ENCODE data around the gene HDAC5.
"Not testable (repeated sequence)": the region's sequence is repeated elsewhere in the genome, so short reads cannot be mapped to it uniquely, and the experiment has no call there.

HDAC5 gene

DNA sequence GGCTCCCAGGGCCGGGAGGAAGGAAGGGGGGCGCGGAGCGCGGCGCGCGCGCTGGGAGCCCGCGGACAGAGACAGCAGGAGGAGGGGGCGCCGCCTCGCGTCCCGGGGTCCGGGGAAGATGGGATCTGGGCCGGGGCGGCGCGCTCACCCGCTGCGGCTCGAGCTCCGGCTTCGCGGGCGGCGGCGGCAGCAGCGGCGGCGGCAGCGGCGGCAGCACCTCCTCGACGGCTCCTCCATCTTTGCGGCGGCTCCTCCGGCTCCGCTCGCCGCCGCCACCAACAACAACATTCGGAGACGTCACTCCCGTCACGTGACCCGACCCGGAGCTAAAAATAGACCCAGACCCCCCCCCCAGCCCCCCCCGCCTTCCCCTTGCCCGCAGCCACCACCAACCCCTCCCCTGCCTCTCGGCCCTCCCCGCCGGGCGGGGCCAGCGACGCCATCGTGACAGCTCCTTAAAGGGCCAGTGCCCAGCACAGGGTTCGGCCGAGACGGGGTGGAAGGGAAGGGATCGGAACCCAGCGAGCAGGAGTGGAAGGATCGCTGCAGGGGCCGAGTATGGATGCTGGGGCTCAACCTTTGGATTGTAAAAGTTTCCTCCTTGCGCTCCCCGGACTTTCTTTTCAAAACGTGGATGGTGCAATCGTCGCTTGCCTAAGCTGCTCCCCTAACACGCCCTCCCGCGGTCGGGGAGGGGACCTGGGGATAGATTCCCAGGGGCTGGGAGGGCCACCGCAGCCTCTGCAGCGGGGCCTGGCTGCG is at the start of gene HDAC5:
Gene HDAC5, minus strand, starts transcription at position 286 of the 762 bp plus-strand sequence. CDS start 6,126 bp downstream, outside the sequence.
- FAIRE-seq: no peak

DNA sequence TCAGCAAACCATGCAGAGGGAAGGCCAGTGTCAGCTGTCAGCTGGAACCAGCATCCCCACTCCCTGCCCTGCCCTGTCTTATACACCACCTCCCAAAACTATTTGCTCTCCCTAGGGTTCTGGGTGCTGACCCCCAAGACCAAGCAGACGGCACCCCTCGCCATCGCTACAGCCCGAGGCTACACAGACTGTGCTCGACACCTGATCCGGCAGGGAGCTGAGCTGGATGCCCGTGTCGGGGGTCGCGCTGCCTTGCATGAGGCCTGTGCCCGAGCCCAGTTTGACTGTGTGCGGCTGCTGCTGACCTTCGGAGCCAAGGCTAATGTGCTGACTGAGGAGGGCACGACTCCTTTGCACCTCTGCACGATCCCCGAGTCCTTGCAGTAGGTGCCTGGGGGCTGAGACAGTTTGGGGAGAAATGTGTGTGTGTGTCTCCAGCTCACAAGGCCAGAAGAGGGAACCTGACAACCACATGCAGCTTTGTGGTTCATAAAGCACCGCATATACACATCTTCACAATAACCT is 48.6 kb upstream of the HDAC5 start:
- FAIRE-seq: no peak

DNA sequence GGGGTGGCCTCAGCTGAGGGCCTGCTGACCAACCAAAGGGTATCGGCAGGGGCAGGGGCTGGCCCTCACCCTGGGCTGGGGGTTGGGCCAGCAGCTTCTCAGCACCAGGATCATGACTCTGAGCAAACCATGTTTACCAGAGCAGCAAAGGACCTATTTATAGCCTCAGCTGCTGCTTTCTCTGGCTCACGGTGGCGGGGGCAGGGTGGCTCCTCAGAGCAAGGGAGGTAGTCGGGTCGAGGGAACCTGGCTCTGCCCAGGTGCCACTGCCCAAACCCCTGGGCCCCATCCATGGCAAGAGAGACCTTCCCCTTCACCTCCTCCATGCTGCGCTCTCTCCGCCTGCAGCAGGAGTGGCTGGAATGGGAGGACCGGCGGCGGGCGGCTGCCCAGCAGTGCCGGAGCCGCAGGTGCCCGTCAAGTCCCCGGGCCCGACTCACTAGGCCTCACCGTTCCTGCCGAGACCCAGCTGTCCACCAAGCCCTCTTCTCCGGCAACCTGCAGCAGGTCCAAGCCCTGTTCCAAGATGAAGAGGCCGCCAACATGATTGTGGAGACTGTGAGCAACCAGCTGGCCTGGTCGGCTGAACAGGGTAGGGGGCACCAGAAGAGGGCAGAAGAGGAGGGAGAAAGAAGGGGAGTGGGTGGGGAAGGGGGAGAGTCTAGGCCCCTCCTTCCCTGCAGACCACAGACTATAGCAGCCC is 47.2 kb upstream of the HDAC5 start, which contains the start of gene ASB16:
Gene ASB16, plus strand, starts transcription at position 206 of the 703 bp plus-strand sequence. Its CDS starts 86 bp downstream, at position 292.
- FAIRE-seq: no peak

DNA sequence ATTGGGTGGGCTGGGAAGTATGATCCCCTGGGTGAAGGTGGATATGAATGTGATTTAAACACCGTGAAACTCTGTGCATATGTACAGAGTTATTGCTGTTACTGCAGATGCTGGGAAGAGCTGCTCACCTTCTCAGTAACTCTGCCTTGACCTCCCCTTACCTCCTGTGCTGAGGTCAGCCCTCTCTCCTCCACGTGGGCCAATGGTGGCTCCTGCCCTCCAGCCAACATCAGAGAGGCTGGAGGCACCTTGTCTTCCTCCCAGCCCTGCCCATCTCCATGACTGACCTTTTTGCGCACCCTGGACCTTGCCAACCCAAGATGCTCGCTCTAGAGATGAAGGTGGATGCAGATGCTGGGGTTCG is 46.7 kb upstream of the HDAC5 start:
- FAIRE-seq: no peak

DNA sequence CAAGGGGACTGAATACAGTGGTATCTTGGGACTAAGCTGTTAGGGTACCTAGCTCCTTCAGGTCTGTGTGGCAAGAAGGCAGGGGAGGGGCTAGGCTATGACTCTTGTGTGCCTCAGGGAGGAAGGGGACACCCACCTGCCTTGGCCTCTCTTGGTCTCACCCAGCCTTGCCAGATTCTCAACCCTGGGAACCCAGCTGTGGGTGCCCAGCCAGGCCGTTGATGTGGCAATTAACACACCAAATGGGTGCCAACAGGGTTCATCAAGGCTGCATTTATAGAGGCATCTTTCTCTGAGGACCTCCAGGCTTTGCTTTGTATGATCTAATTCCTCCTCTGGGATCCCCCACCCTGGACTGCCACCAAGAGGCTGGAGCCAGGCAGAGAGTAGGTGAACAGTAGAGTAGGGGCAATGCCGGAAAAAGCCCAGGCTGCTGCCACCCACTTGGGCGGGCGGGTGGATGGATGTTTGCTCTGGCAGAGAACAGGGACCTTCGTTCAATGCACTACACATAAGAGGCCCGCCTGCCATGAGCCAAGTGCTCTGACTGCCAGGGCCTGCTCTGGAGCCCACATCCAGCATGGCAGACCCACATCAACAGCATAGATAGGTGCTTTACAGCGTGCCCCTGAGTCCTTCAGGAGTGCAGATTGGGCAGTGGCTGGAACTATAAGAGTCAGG is 43.9 kb upstream of the HDAC5 start:
- FAIRE-seq: no peak

DNA sequence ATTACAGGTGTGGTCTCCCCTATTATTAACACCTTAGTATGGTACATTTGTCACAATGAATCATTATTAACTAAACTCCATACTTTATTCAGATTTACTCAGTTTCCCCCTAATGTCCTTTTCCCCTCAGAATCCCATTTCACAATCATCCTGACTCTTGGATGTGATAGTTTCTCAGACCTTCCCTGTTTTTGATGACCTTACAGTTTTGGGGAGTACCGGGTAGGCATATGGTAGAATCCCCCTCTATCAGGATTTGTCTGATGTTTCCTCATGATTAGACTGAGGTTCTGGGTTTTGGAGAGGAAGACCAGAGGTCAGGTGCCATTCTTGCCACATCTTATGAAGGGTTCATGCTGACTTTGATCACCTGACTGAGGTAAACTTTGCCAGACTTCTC is 41.0 kb upstream of the HDAC5 start:
- no peak for FAIRE-seq

DNA sequence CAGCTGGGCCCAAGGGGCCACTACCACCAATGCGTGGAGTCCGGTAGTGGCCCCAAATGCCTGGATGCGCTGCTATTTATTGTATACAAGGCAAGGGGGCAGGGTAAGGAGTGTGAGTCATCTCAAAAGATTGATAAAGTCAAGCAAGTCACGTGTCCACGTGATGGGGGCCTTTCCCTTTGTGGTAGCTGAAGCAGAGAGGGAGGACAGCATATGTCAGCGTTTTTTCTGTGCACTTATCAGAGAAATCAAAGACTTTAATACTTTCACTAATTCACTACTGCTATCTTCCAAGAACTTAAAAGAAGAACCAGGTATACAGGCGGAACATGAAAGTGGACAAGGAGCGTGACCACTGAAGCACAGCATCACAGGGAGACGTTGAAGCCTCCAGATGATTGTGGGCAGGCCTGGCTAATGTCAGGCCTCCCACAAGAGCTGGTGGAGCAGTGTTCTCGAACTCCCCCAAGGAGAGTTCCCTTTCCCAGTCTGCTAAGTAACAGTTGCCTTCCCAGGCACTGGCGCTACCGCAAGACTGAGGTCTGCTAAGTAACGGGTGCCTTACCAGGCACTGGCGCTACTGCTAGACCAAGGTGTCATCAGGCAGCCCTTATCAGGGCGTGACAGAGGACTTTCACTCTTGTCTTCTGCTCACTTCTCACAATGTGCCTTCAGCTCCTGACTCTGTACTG is 36.2 kb upstream of the HDAC5 start:
- FAIRE-seq: no peak

DNA sequence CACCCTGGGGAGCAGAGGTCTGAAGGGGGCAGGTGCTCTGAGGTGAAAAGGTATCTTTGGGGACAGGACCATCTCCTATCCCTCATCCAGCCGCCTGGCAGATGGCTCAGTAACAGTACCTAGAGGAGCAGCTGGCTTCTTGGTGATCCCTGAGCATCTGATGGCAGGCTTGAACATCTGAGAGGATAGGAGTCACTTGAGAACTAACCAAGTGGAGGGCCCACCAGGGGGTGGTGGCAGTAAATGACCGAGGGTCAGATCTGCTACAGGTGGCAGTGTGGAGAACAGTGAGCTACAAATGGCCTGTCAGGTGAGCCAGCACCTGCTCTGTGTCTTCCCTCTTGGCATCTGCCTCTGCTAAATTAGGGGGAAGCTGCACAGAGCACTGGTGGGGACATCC is 32.0 kb upstream of the HDAC5 start:
- FAIRE-seq: no peak

DNA sequence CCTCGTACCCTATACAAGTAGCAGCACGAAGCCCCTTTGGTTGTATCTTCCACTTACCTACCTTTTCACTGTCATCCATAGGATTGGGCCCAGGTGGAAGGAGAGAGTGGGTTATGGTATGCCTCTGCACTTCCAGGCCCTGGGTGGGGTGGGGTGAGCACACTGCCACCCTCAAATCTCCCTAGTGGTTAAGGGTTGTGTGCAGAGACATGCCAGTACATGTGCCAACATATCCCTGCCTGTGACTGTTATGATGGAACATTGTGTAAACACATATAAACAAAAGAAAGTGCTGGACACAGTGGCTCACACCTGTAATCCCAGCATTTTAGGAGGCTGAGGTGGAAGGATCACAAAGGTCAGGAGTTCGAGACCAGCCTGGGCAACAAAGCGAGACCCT is 29.4 kb upstream of the HDAC5 start:
- no peak for FAIRE-seq

DNA sequence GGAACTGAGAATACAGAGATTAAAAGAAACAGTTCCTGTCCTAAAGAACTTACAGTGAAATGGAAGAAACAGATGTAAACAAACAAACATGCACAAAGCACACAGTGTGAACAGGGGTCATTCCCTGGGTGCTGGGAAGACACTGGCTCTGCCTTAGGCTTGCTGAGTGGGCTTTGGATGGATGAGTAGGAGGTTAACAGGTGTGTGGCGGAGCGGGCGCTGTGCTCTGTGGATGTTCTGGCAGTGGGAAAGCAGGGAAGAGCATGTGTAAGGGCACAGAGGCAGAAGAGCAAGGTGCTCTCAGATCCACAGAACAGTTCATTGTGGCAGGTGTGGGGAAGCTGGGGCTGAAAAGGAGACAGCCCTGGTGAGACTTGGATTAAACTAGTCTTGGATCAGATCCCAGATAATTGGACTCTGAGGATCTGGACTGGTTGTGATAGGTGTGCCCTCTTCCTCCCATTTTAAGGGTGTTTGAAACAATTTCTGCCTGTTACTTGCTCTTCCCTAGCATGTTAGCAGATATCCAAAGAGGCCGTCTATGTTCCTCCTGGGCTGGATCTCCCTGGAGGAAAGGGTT is 26.4 kb upstream of the HDAC5 start:
- FAIRE-seq: no peak

DNA sequence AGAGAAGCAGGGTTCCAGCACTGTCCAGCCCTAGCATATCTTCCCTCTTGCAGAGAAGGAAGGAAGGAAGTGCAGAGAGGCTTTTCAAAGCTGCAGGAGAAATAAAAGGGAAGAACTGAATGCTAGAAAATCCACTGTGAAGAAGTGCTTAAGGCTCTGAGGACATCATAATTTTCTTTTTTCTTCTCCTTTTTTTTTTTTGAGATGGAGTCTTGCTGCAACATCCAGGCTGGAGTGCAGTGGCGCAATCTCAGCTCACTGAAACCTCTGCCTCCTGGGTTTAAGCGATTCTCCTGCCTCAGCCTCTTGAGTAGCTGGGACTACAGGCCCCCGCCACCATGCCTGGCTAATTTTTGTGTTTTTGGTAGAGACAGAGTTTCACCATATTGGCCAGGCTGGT is 25.6 kb upstream of the HDAC5 start:
- not testable (repeated sequence) for FAIRE-seq

DNA sequence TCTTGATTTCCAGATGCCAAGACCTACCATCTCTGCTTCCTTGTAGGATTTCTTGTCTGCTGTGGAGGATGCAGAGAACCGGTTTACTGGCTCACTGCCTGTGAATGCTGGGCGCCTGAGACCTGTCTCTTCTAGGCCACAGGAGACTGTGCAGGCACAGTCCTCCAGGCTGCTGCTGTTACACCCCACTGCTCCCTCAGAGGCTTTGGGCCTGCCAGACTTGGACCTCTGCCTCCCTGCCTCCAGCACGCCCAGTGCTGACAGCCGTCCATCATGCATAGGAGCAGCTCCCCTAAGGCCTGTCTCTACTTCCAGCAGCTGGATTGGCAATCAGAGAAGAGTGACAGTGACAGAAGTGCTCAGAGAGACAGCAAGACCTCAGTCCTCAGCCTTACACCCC is 24.4 kb upstream of the HDAC5 start:
- no peak for FAIRE-seq

DNA sequence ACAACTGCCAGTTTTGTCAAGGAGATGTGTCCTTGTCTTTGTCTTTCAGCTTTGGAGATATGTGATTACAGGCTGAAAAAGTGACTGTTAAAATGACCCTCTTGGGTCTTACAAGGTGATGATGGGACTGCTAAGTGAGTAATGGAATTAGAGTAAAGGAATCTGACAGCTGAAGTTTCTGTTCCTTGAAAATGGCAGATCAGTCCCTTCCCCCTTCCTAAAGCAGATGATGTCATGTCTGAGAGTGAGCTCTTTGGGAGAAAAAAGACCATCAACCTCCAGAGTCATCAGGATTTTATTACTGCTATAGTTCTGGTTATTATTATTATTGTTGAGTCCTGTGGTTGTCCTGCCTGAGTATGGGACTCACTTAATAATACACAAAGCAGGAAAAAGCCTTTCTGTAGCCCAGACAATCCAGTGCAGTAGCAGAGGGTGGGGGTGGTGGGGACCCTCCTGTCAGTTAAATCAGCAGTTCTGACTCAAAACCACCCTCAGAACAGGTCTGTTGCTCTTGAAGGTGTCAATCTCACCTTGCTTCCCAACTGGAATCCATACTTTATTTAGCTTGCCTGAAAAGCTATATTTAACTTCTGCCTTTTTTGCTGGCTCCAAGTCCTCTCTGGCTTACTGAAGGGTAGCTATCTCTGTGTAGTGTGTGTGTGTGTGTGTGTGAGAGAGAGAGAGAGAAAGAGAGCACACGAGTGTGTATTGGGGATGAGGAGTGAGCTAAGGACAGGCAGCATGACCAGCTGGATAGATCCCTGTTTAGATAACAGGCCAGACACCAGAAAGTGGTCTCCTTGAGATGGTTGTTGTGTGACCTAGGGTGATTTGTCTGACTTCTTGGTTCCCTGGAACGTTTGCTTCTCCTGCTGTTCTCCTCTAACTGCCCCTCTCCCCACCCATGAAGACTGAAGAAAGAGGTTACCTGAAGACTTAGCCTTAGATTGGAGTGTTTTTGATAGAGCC is 23.2 kb upstream of the HDAC5 start:
- FAIRE-seq: no peak

DNA sequence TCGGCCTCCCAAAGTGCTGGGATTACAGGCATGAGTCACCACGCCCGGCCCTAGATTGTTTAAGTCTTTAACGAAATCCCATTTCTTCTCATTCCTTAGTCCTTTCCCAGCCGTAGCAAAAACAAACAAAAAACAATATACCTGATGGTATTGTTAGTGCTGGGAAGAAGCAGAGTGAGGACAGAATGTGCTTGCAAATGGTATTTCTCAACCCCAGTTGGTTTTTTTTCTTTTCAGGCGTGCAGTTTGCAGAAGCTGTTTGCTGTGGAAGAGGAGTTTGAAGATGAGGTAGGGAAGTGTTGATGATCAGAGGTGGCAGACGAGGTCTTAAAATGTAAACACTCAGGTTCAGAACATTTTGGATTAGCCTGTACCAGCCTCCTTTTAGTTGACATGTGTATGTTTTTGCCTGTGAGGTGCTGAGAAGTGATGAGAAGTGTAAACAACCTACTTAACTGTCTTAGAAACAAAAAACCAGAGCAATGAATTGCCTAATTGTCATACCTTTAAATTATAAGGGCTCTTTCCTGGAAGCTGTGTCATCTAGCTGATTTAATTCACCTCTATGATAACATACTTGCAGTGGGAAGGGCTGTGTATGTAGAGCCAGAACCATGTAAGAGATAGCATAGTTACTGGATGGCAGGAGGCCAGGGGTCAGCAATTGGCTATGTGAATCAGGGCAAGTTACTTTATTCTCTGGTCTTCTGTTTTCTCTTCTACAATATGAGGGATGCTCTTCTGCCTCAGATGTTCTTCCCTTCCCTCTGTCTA is 21.7 kb upstream of the HDAC5 start:
- no peak for FAIRE-seq

DNA sequence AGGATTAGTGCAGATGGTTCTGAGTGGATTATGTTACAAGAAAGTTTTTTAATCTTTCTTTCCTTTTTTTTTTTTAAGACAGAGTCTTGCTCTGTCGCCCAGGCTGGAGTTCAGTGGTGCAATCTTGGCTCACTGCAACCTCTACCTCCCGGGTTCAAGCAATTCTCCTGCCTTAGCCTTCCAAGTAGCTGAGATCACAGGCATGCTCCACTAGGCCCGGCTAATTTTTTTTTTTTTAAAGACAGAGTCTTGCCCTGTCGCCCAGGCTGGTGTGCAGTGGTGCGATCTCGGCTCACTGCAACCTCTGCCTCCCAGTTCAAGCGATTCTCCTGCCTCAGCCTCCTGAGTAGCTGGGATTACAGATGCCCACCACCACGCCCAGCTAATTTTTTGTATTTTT is 20.5 kb upstream of the HDAC5 start:
- FAIRE-seq: not testable (repeated sequence)

DNA sequence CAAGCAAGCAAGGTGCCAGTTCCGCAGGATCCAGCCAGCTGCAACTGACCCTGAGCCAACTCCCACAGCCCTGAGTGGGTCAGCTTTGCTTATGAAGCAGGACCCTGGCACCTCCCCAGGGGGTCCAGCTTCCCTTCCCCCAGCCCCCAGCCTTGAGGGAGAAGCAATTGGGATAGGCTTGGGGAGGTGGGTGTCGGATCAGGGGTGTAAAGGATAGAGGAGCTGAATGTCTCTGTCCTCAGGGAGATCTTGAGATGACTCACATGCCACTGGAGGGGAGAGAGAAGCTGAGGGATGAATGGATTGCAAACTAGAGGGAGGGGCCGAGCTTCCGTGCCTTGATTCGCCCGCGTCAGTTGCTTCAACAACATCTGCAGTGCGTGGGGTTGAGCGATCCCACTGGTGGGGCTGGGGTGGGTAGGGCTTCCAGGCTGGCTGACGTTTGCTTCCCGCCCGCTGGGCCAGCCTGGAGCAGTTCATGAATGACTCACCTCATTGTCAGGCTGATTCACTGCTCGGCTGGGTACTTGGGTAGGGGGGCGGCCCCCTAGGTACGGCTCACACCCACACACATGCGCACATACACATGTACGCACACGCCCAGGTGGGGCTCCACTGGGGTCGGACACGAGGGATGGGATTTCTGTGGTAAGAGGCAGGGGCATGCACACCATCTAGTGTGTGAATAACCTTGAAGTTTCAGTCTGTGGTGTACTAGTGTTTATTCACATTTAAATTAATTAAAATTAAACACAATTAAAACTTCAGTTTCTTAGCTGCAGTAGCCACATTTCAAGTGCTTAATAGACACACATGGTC is 14.7 kb upstream of the HDAC5 start:
- FAIRE-seq: no peak

DNA sequence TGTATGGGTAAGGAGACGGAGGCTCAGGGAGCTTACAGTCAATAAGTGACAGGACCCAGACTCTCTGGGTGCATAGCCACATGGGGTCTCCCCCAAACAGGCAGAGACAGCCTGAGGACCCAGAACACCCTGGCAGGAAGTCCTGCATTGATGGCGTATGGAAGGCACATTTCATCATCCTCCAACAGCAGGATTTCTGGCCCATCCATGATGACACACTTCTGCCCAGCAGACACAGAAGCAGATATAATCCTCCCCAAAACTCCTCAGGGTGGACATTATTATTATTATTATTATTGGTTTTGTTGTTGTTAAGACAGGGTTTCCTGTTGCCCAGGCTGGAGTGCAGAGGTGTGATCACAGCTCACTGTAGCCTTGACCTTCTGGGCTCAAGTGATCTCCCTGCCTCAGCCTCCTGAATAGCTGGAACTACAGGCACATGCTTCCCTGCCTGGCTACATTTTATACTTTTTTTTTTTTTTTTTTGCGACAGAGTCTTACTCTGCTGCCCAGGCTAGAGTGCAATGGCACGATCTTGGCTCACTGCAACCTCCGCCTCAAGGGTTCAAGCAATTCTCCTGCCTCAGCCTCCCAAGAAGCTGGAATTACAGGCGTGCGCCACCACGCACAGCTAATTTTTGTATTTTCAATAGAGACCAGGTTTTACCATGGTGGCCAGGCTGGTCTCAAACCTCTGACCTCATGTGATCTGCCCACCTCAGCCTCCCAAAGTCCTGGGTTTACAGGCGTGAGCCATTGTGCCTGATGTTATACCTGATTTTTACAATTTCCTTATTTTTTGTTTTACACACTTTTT is 11.5 kb upstream of the HDAC5 start:
- FAIRE-seq: no peak

DNA sequence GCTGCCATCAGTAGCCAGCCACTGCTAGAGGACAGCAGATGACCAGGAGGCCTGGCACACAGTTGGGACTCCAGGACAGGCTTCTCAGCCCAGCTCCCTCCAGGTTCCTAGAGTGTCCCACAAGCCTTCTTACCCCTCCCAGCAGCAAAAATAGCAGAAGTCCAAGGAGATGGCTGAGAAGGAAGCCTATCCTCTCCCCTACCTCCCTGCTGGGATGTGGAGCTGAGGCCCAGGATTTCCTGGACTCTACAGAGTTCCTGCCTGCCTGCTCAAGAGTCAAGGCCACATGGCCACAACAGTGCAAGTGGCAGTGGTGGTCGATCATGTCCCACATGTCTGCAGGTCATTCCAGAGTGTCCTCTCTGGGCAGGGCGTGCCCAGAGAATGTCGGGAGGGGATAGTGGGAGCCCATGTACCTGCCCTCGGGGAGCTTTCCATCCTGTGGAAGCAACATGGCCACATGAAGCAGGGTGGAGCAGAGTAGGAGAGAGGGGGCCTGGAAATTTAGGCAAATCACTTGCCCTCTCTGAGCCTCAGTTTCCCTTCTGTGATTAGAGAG is 10.6 kb upstream of the HDAC5 start:
- FAIRE-seq: no peak

Data from G401.6 (cell line).